HG02571 (cell line): ENCODE measurements around the gene CSTF3.
"Not testable (repeated sequence)": the region's sequence is repeated elsewhere in the genome, so short reads cannot be mapped to it uniquely, and the experiment has no call there.

Source experiments
- ATAC-seq: cut with Tn5 transposase; IDR thresholded peaks from one replicate; pipeline ENCODE4 v1.9.1; 2021; ENCODE audit warnings: mild to moderate bottlenecking, moderate library complexity; ENCODE audit not compliant: unreplicated experiment

The CSTF3 gene

GRCh38 chr11:33162831-33163230, 1.6 kb upstream of the CSTF3 start:
- ATAC-seq, result no peak

GRCh38 chr11:33160587-33160986, 693 bp downstream of the CSTF3 start:
- no peak for ATAC-seq

- ATAC-seq, result no peak
Observed at GRCh38 chr11:33160136-33160535, 1.1 kb downstream of the CSTF3 start.

- ATAC-seq, result not testable (repeated sequence)
Observed at GRCh38 chr11:33159378-33159867, 1.9 kb downstream of the CSTF3 start.

- no peak for ATAC-seq
Observed at GRCh38 chr11:33158596-33159275, 2.5 kb downstream of the CSTF3 start.

GRCh38 chr11:33157103-33158027, 3.9 kb downstream of the CSTF3 start:
- ATAC-seq, result no peak

- ATAC-seq, result no peak
Observed at GRCh38 chr11:33151399-33151798, 9.9 kb downstream of the CSTF3 start.

GRCh38 chr11:33147559-33147958, 13.7 kb downstream of the CSTF3 start:
- ATAC-seq, result no peak

- ATAC-seq, result no peak
Observed at GRCh38 chr11:33135768-33136443, 25.4 kb downstream of the CSTF3 start.

- ATAC-seq, result no peak
Observed at GRCh38 chr11:33135216-33135615, 26.1 kb downstream of the CSTF3 start.

GRCh38 chr11:33134276-33134675, 27.0 kb downstream of the CSTF3 start:
- ATAC-seq, result no peak

GRCh38 chr11:33133761-33134160, 27.5 kb downstream of the CSTF3 start:
- ATAC-seq, result no peak

GRCh38 chr11:33132510-33132909, 28.8 kb downstream of the CSTF3 start:
- no peak for ATAC-seq

GRCh38 chr11:33128739-33129138, 32.5 kb downstream of the CSTF3 start:
- no peak for ATAC-seq

- no peak for ATAC-seq
Observed at GRCh38 chr11:33125611-33126010, 35.7 kb downstream of the CSTF3 start.

GRCh38 chr11:33125025-33125424, 36.3 kb downstream of the CSTF3 start:
- no peak for ATAC-seq

- not testable (repeated sequence) for ATAC-seq
Observed at GRCh38 chr11:33122696-33123095, 38.6 kb downstream of the CSTF3 start.

GRCh38 chr11:33116535-33116934, 44.7 kb downstream of the CSTF3 start:
- no peak for ATAC-seq

- ATAC-seq, result no peak
Observed at GRCh38 chr11:33110083-33110482, 51.2 kb downstream of the CSTF3 start.

- no peak for ATAC-seq
Observed at GRCh38 chr11:33109294-33109895, 51.9 kb downstream of the CSTF3 start.

- no peak for ATAC-seq
Observed at GRCh38 chr11:33103836-33104235, 57.4 kb downstream of the CSTF3 start.
